Mononuclear cell (primary cell): ENCODE measurements around the gene VPREB3. TPM values are rescaled to one million over a fixed set of nuclear protein-coding genes. Genes with fewer than 3 reads are reported as not detected.
A peak's percentile ranks its signal among the peaks of the same experiment; 100 is the strongest.

ENCODE experiments used
- H3K27me3 ChIP-seq: 2 replicates; pipeline ENCODE4 v1.6.0; 2011; ENCODE audit warnings: low read length, control low read depth; ENCODE audit not compliant: insufficient read depth
- H3K4me1 ChIP-seq: 2 replicates; pipeline ENCODE4 v1.5.1; 2011; ENCODE audit warnings: mild to moderate bottlenecking, low read length, control low read depth; ENCODE audit not compliant: insufficient read depth
- H3K4me3 ChIP-seq: 2 replicates; pipeline ENCODE4 v1.5.1; 2011; ENCODE audit warnings: mild to moderate bottlenecking, low read length, moderate library complexity
- H3K9me3 ChIP-seq: 2 replicates; pipeline ENCODE4 v1.5.1; 2011; ENCODE audit warnings: low read depth, mild to moderate bottlenecking, control low read depth, low read length
- total RNA-seq: library from RNA; depleted of rRNA; stranded (reverse); fragments of >200 nt; gene quantifications from one replicate; pipeline ENCODE4 v1.2.3, GENCODE V29; 2012

Gene VPREB3, protein sequence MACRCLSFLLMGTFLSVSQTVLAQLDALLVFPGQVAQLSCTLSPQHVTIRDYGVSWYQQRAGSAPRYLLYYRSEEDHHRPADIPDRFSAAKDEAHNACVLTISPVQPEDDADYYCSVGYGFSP
- 0.42 TPM for total RNA-seq

DNA sequence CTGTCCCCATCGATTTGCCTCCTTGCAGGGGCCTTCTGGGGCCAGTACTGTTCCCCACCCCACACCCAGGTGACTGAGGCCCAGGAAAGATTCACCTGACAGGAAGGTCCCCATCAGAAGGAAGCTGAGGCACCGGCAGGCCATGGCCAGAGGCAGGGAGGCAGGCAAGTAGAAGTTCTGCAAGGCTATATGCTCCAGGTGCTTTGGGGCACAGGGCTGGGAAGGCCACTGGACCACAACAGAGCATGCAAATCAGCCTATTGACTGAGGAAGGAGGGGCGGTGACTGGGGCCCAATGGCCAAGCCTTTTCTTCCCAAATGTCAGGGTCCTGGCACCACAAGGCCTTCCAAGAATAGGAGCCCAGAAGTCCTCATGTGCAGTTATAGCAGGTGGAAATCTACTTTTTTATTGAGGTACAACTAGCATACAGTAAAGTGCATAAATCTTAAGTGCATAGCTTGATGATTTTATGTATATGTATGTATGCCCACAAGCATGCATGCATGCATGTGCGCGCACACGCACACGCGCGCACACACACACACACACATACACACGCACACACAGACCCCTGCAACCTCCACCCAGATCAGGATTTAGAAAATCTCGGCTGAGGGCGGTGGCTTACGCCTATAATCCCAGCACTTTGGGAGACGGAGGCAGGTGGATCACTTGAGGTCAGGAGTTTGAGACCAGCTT, at the start of gene VPREB3:
Gene VPREB3 (minus strand): TSS at position 206 of the 700 bp plus-strand sequence. CDS start 62 bp downstream, at position 144.
- no peaks in the 10 kb centered on the region for H3K27me3 ChIP-seq
- H3K4me1 ChIP-seq, result peaks cover 13% of the 10 kb centered on the region
- H3K4me3 ChIP-seq, result peak within 1 kb of the TSS; percentile 35
- H3K9me3 ChIP-seq, result no peaks in the 10 kb centered on the region

- Histone ChIP-seq H3K9me3 (no peaks in the 10 kb centered on the region), H3K4me3 (no peak overlapping the region), H3K4me1 (peaks cover 17% of the 10 kb centered on the region), H3K27me3 (no peaks in the 10 kb centered on the region)
Measured at GRCh38 chr22:23803001-23803819, 49.0 kb upstream of the VPREB3 start.

DNA sequence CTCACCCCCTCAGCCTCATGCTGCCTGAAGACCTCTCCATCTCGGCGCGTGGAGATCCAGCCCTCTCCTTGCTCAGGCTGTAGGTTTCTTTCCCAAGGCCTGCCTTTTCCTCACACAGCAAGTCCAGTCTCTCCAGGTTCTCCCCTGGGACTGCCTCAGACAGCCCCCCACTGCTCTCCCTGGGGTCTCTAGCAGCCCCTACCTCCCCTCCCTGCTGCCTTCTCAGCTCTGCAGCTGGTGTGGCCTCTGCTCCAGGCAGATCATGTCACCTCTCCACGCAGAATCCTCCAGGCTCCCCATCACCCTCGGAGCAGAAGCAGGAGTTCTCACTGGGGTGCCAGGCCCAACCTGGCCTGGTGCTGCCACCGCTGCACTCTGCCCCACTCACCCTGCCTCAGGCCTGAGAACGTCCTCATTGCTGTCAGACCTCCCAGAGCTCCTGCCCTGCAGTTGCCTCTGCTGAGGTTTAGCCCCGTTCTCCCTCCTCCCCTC, 47.7 kb upstream of the VPREB3 start:
- H3K9me3 ChIP-seq, result no peaks in the 10 kb centered on the region
- H3K4me3 ChIP-seq, result no peak overlapping the region
- no peaks in the 10 kb centered on the region for H3K27me3 ChIP-seq
- peaks cover 17% of the 10 kb centered on the region for H3K4me1 ChIP-seq

DNA sequence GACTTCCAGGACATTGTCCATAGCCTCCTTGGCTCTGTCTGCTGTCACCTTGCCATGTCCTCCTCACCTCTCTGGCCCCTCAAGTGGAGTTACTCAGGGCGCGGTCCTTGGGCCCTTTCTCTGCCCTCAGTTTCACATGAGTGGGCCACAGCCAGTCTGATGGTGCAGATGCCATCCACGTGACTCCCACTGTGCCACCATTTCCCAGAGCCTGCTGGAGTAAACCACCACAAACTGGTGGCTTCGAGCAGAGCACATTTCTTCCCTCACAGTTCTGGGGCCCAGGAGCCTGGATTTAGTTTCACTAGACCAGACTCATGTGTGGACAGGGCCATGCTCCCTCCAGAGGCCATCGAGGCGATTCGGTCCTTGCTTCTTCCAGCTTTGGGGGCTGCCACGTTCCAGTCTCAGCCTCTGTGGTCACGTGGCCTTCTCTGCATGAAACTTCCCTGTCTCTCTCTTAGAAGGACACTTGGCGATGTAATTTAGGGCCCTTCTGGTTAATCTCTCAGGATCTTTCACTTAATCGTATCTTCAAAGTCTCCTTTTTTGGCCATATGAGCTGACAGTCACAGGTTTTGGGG, 47.1 kb upstream of the VPREB3 start:
- peaks cover 17% of the 10 kb centered on the region for H3K4me1 ChIP-seq
- no peaks in the 10 kb centered on the region for H3K9me3 ChIP-seq
- no peaks in the 10 kb centered on the region for H3K27me3 ChIP-seq
- H3K4me3 ChIP-seq, result no peak overlapping the region

GRCh38 chr22:23800297-23801237, 46.3 kb upstream of the VPREB3 start:
- peaks cover 17% of the 10 kb centered on the region for H3K4me1 ChIP-seq
- no peak overlapping the region for H3K4me3 ChIP-seq
- no peaks in the 10 kb centered on the region for H3K27me3 ChIP-seq
- no peaks in the 10 kb centered on the region for H3K9me3 ChIP-seq

GRCh38 chr22:23796461-23796860, 42.2 kb upstream of the VPREB3 start:
- H3K4me3 ChIP-seq, result no peak overlapping the region
- no peaks in the 10 kb centered on the region for H3K9me3 ChIP-seq
- H3K27me3 ChIP-seq, result no peaks in the 10 kb centered on the region
- peaks cover 4% of the 10 kb centered on the region for H3K4me1 ChIP-seq

- no peak overlapping the region for H3K4me3 ChIP-seq
- no peaks in the 10 kb centered on the region for H3K9me3 ChIP-seq
- H3K27me3 ChIP-seq, result no peaks in the 10 kb centered on the region
- peaks cover 17% of the 10 kb centered on the region for H3K4me1 ChIP-seq
Measured at GRCh38 chr22:23793326-23793725, 39.1 kb upstream of the VPREB3 start.

DNA sequence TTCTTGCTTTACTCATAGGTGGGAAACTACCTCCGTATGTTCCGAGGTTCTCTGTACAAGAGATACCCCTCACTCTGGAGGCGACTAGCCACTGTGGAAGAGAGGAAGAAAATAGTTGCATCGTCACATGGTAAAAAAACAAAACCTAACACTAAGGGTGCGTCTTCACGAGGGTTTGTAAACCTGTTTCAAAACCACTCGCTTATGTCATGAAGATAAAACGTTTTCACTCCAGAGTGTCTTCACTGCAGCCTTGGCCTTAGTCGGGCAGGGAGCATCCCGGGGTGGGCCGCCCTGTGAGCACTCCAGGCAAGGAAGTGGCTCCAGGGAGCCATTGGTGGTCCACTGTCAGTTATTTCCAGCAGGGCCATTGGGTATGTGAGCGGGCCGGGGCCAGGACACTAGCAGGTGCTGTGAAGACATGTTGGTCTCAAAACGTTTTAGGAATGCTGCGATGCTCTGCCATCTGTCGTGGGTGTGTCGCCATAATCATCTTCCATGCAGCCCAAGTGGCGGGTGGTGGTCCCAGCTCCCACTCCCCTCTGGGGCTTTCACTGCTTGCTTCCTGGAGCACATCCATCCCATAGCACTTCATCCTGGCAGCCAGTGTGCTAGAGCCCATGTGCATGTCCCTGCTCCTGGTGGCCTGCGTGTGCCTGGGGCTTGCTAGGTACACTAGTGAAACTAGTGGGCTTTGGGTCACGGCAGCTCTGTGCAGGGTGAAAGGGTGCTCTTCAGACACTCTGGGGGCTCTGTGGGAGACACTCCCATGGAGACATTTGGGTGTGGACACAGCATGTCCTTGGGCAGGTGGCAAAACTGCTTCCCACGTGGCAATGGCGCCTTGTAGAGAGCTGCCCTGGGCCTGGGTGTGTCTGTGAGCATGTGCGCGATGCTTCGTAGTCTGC, 37.8 kb upstream of the VPREB3 start:
- peaks cover 26% of the 10 kb centered on the region for H3K4me1 ChIP-seq
- H3K4me3 ChIP-seq, result no peak overlapping the region
- H3K9me3 ChIP-seq, result no peaks in the 10 kb centered on the region
- H3K27me3 ChIP-seq, result no peaks in the 10 kb centered on the region

DNA sequence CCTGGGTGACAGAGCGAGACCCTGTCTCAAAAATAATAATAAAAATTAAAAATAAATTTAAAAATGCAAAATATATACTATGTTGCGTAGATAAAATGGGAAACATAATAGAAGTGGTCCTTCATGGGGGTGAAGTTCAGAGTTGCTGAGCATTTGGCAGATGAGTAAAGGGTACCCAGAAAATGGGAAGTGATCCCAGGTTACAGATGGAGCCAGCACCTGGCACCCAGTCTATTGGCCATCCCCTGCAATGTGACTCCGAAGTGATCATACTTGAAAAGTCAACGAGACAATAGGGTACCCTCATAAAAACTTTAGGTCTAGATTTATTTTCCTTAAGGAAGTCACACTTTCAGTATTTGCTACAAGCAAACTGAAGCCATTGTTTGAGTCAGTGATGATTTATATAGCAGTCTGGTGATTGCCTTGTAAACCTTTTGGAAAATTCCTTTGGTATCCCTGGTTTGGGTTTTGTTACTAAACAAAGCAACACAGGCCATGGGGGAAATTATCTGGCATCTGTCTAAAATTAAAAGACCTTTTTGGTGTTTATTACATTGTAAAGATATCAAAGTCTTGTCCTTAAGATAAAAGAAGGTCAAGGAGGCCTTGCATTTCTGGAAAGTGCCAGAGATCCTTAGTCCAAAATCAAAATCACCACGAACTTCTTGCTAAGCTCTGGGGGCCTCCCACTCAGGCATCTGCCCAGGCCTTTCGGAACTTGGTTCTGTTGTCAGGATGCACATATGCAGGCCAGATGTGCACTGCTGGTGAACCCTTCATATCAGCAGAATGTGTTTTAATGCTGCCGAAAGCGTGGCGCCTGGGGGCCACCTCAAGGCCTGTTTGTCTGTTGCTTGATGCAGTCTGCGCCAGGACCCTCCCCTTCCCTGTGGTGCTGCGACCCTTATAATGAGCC, 36.9 kb upstream of the VPREB3 start:
- Histone ChIP-seq H3K9me3 (no peaks in the 10 kb centered on the region), H3K4me3 (no peak overlapping the region), H3K4me1 (peaks cover 32% of the 10 kb centered on the region), H3K27me3 (no peaks in the 10 kb centered on the region)

DNA sequence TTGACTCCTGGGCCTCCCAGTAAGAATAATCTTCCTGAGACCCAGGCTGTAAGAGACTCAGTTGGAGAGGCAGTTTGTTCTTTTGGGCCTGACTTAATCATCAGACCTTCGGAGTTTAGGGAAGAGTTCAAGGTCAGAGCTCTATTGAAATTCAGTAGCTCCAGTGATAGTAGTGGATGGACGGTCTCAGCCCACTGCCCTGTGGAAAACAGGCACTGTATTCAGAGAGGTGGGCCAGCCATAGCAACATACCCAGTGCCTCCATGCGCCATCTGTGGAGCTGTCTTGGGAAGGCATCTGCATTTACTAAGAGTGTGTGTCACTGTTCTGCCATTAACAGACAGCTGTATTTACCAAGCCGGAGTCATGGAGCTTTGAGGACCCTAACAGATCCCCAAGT, 35.4 kb upstream of the VPREB3 start:
- H3K9me3 ChIP-seq, result no peaks in the 10 kb centered on the region
- no peaks in the 10 kb centered on the region for H3K27me3 ChIP-seq
- peaks cover 32% of the 10 kb centered on the region for H3K4me1 ChIP-seq
- H3K4me3 ChIP-seq, result no peak overlapping the region

- H3K4me1 ChIP-seq, result peaks cover 32% of the 10 kb centered on the region
- no peaks in the 10 kb centered on the region for H3K27me3 ChIP-seq
- no peak overlapping the region for H3K4me3 ChIP-seq
- no peaks in the 10 kb centered on the region for H3K9me3 ChIP-seq
Measured at GRCh38 chr22:23789121-23789520, 34.9 kb upstream of the VPREB3 start.

GRCh38 chr22:23787910-23788309, 33.7 kb upstream of the VPREB3 start:
- Histone ChIP-seq H3K27me3 (no peaks in the 10 kb centered on the region), H3K9me3 (no peaks in the 10 kb centered on the region), H3K4me1 (peaks cover 32% of the 10 kb centered on the region), H3K4me3 (peak overlapping the region; percentile 80)

DNA sequence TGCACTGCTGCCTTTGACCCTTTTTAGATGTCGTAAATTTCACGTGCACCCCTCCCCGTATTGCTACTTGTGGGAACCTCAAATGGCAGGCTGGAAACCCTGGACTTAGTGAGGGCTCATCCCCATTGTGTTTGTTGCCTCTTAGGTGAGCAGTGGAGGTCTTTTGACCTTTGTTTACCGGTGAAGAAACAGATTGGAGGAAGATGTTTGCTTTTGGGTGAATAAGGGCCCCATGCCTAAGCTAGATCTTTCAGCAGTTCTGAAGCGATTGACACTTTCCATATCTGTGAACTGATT, 33.3 kb upstream of the VPREB3 start:
- Histone ChIP-seq H3K4me1 (peaks cover 32% of the 10 kb centered on the region), H3K27me3 (no peaks in the 10 kb centered on the region), H3K4me3 (peak overlapping the region; percentile 80), H3K9me3 (no peaks in the 10 kb centered on the region)
